ENCODE results near the gene FLNA. TPM values are rescaled to one million over a fixed set of nuclear protein-coding genes. Genes with fewer than 3 reads are reported as not detected.

FLNA gene
- total and polyA plus RNA-seq, 9 of the 15 experiments (the other 6 are each of a cell fraction or from before 2014, with no cell fraction given) = 6.2 to 735 (median 135) TPM

- H3K9me3 ChIP-seq (replicated peaks; ENCODE audit: control insufficient read depth, insufficient read depth, low read depth, low read length) = no peaks in the 10 kb centered on the region
- no peaks in the 10 kb centered on the region; a peak in 1 of 5 replicates for H3K4me1 ChIP-seq (replicated peaks in 1 of 2; ENCODE audit: control insufficient read depth in 2 of 2, insufficient read depth in 2 of 2, low read length in 2 of 2)
- H2AFZ ChIP-seq (ENCODE audit: low read depth, low read length) = no peak overlapping the region
- H3K9ac ChIP-seq (ENCODE audit: insufficient read depth in 1 of 2, low read depth in 2 of 2, low read length in 2 of 2) = no peak overlapping the region
- in situ Hi-C loops (cut with MboI) (loop anchor here (25.0 kb wide), 1 partner anchor 111 kb away; the partner anchor contains the start of gene OPN1MW2), intact Hi-C loops (cut with micrococcal nuclease) (no loop called here)
- no peak for DNase-seq (ENCODE audit: extremely low read depth in 1 of 4, low spot score in 3 of 4)
- BruUV-seq (replicated peaks) = no TSS peak
- H3K9me1 ChIP-seq (ENCODE audit: control insufficient read depth, insufficient read depth, low read length) = no peaks in the 10 kb centered on the region
- ChIA-PET CTCF (ENCODE audit: low intra/inter-chr PET ratio) (no interaction called here), POLR2A (no interaction called here)
- no peak overlapping the region for H3K27ac ChIP-seq (ENCODE audit: extremely low read depth, low read depth, low read length)
- no peaks in the 10 kb centered on the region for H4K20me1 ChIP-seq (replicated peaks; ENCODE audit: control insufficient read depth, insufficient read depth, low read length)
- no peaks in the 10 kb centered on the region for H3K36me3 ChIP-seq (ENCODE audit: control insufficient read depth, insufficient read depth, low read length)
- no peak for ATAC-seq
- H3K4me3 ChIP-seq = no peak overlapping the region
- peaks cover 37 to 72% of the 10 kb centered on the region in 2 experiments for H3K27me3 ChIP-seq (ENCODE audit: control insufficient read depth in 2 of 2, insufficient read depth in 2 of 2, low read length in 2 of 2)
- WGBS (ENCODE audit: insufficient coverage, low coverage, missing lambda C conversion rate) = 0% methylated on average over 7 of the region's 7 CpGs
- H3K4me2 ChIP-seq (ENCODE audit: insufficient read depth, low read length) = no peak overlapping the region
- TF ChIP-seq EZH2 (IDR thresholded peaks at IDR 0.05; ENCODE audit: borderline replicate concordance, low read depth, low read length) (0 out of 2 replicates have a peak, but pooled peaks have one; percentile 66), STAT6 (CRISPR knock-in tag; IDR thresholded peaks at IDR 0.05) (no peak)
- no peaks in the 10 kb centered on the region for H3K79me2 ChIP-seq (ENCODE audit: control insufficient read depth, insufficient read depth, low read length)
- no peak for FAIRE-seq
These were observed 50.9 kb downstream of the FLNA start for GRCh38 chrX:154323537-154323936.

- Histone ChIP-seq H3K27me3 (ENCODE audit: control insufficient read depth in 2 of 2, insufficient read depth in 2 of 2, low read length in 2 of 2) (peaks cover 37 to 69% of the 10 kb centered on the region in 2 experiments), H4K20me1 (replicated peaks; ENCODE audit: control insufficient read depth, insufficient read depth, low read length) (no peaks in the 10 kb centered on the region), H2AFZ (ENCODE audit: low read depth, low read length) (no peak overlapping the region), H3K79me2 (ENCODE audit: control insufficient read depth, insufficient read depth, low read length) (no peaks in the 10 kb centered on the region), H3K27ac (ENCODE audit: extremely low read depth, low read depth, low read length) (no peak overlapping the region), H3K4me3 (no peak overlapping the region), H3K4me2 (ENCODE audit: insufficient read depth, low read length) (no peak overlapping the region), H3K36me3 (ENCODE audit: control insufficient read depth, insufficient read depth, low read length) (no peaks in the 10 kb centered on the region), H3K9ac (ENCODE audit: insufficient read depth in 1 of 2, low read depth in 2 of 2, low read length in 2 of 2) (no peak overlapping the region), H3K9me3 (replicated peaks; ENCODE audit: control insufficient read depth, insufficient read depth, low read depth, low read length) (no peaks in the 10 kb centered on the region), H3K9me1 (ENCODE audit: control insufficient read depth, insufficient read depth, low read length) (no peaks in the 10 kb centered on the region), H3K4me1 (replicated peaks in 1 of 2; ENCODE audit: control insufficient read depth in 2 of 2, insufficient read depth in 2 of 2, low read length in 2 of 2) (no peaks in the 10 kb centered on the region; a peak in 1 of 5 replicates)
- intact Hi-C loops (cut with micrococcal nuclease) = no loop called here
- FAIRE-seq = no peak
- no TSS peak for BruUV-seq (replicated peaks)
- ATAC-seq = peak; percentile 61; the same call in 1 of the 3 replicates
- ChIA-PET CTCF (ENCODE audit: low intra/inter-chr PET ratio) (no interaction called here), POLR2A (interaction anchor here (1.5 kb wide), 1 partner anchor 9 kb away, joined by 3 read pairs; no protein-coding TSS in a partner anchor)
- WGBS (ENCODE audit: insufficient coverage, low coverage, missing lambda C conversion rate) = 14% methylated on average over 8 of the region's 10 CpGs
- in situ Hi-C loops (cut with MboI) = loop anchor here (25.0 kb wide), 1 partner anchor 111 kb away; the partner anchor contains the start of gene OPN1MW2
- no peak for DNase-seq (ENCODE audit: extremely low read depth in 1 of 4, low spot score in 3 of 4)
- no peak for TF ChIP-seq ZNF766 (CRISPR knock-in tag; conservative IDR thresholded peaks at IDR 0.05)
- no peak for TF ChIP-seq SREBF1 (IDR thresholded peaks at IDR 0.05; ENCODE audit: borderline replicate concordance, low read depth, low read length)
- no peak for TF ChIP-seq CBX1 (IDR thresholded peaks at IDR 0.05; ENCODE audit: low read depth)
- no peak for TF ChIP-seq ZNF436 (CRISPR knock-in tag; IDR thresholded peaks at IDR 0.05)
- TF ChIP-seq RBM17 (IDR thresholded peaks at IDR 0.05; ENCODE audit: borderline replicate concordance, low read depth, low read length) = no peak
- TF ChIP-seq ZNF224 (CRISPR knock-in tag; IDR thresholded peaks at IDR 0.05) = no peak
- TF ChIP-seq THRAP3 (IDR thresholded peaks at IDR 0.05; ENCODE audit: borderline replicate concordance) = no peak
- no peak for TF ChIP-seq CREB1 (IDR thresholded peaks at IDR 0.05)
- no peak for TF ChIP-seq CREB1 (CRISPR knock-in tag; IDR thresholded peaks at IDR 0.05)
- no peak for TF ChIP-seq POLR2H (tag; IDR thresholded peaks at IDR 0.05; ENCODE audit: low read depth)
- no peak for TF ChIP-seq PREB (CRISPR knock-in tag; IDR thresholded peaks at IDR 0.05)
These were observed 51.5 kb downstream of the FLNA start for GRCh38 chrX:154322890-154323289.
